ENCODE measurements around the gene TTC13. TPM values are rescaled to one million over a fixed set of nuclear protein-coding genes. Genes with fewer than 3 reads are reported as not detected.

Gene TTC13
- total and polyA plus RNA-seq, 12 donors = 4.3 to 9.5 (median 7.3) TPM

- ATAC-seq = no peak
- intact Hi-C loops (cut with DNase I) = no loop called here
- H3K4me3 ChIP-seq = no peak overlapping the region
Observed at GRCh38 chr1:230857822-230858221, 120.8 kb downstream of the TTC13 start.

GRCh38 chr1:230857077-230857476 is 121.6 kb downstream of the TTC13 start:
- ATAC-seq (no peak), DNase-seq (no peak)
- no peak overlapping the region for H3K4me3 ChIP-seq
- H3K27me3 ChIP-seq = no peaks in the 10 kb centered on the region
- intact Hi-C loops (cut with DNase I) = no loop called here
- TF ChIP-seq CTCF (IDR thresholded peaks at IDR 0.05) = no peak
- peaks cover 0 to 44% (median 6%) of the 10 kb centered on the region in 9 donors for H3K36me3 ChIP-seq
- peaks cover 5 to 86% (median 59%) of the 10 kb centered on the region in 9 donors for H3K4me1 ChIP-seq
- H3K9me3 ChIP-seq = peaks cover 0 to 10% (median 0%) of the 10 kb centered on the region in 11 donors
- WGBS, 2 donors = 94 to 96% methylated on average over 13 of the region's 13 CpGs
- H3K27ac ChIP-seq = peak overlapping the region in 3 of 10 donors; percentile 1 to 89 (median 22)

More at GRCh38 chr1:230857822-230858221, 120.8 kb downstream of the TTC13 start:
- H3K27ac ChIP-seq = peak overlapping the region in 4 of 10 donors; percentile 8 to 89 (median 49)
- 44 to 57% methylated on average over 1 of the region's 1 CpG for WGBS, 2 donors
- no peak for DNase-seq
- no peak for TF ChIP-seq CTCF (IDR thresholded peaks at IDR 0.05)
- peaks cover 5 to 94% (median 64%) of the 10 kb centered on the region in 9 donors for H3K4me1 ChIP-seq
- H3K36me3 ChIP-seq = peaks cover 0 to 36% (median 4%) of the 10 kb centered on the region in 9 donors
- H3K9me3 ChIP-seq = peaks cover 0 to 5% (median 0%) of the 10 kb centered on the region in 11 donors
- no peaks in the 10 kb centered on the region for H3K27me3 ChIP-seq

Other genes starting within 250 kb of the TTC13 start
- under 1 TPM in 3 of 10 donors, not detected in 7; 0.22 to 0.25 (median 0.24) TPM for gene CAPN9, start 231.5 kb downstream of the TTC13 start, total RNA-seq
- not detected for gene CAPN9, start 231.5 kb downstream of the TTC13 start, polyA plus RNA-seq
- 10 to 100 TPM; 33.4 to 66.0 (median 46.0) TPM for gene C1orf198, start 110.3 kb downstream of the TTC13 start, total RNA-seq
- gene C1orf198, start 110.3 kb downstream of the TTC13 start, polyA plus RNA-seq = 10 to 100 TPM; 26.0 to 36.4 TPM
- 10 to 100 TPM; 19.8 to 28.3 (median 26.0) TPM for gene ARV1, start 233 bp upstream of the TTC13 start, total RNA-seq
- 10 to 100 TPM; 26.9 to 60.3 TPM for gene ARV1, start 233 bp upstream of the TTC13 start, polyA plus RNA-seq
- 10 to 100 TPM in 1 of 10 donors, 1 to 10 TPM in 9; 4.1 to 14.3 (median 5.3) TPM for gene FAM89A, start 61.4 kb upstream of the TTC13 start, total RNA-seq
- 1 to 10 TPM; 4.8 to 9.9 TPM for gene FAM89A, start 61.4 kb upstream of the TTC13 start, polyA plus RNA-seq
- gene TRIM67, start 183.2 kb upstream of the TTC13 start, total RNA-seq = under 1 TPM in 4 of 10 donors, not detected in 6; 0.05 to 0.28 (median 0.11) TPM
- not detected for gene TRIM67, start 183.2 kb upstream of the TTC13 start, polyA plus RNA-seq

Data from heart right ventricle (tissue), 16 donors.